Measurements from ENCODE around the gene PARD3B.

The PARD3B gene

GRCh38 chr2:204933735-204934374 lies 388.6 kb downstream of the PARD3B start:
- no peak for DNase-seq (ENCODE audit: low read depth in 1 of 2, low spot score in 1 of 2)
- TF ChIP-seq CTCF (IDR thresholded peaks at IDR 0.05; ENCODE audit: insufficient read depth, low read length) = no peak
- no peak for TF ChIP-seq REST (IDR thresholded peaks at IDR 0.05; ENCODE audit: insufficient replicate concordance, low read depth)
- TF ChIP-seq POLR2AphosphoS5 (IDR thresholded peaks at IDR 0.05; ENCODE audit: low read depth) = no peak
- no peak for TF ChIP-seq GABPA (IDR thresholded peaks at IDR 0.05; ENCODE audit: low read depth)
- no peak for TF ChIP-seq SPI1 (IDR thresholded peaks at IDR 0.05; ENCODE audit: borderline replicate concordance, low read depth)
- Histone ChIP-seq H3K27ac (replicated peaks) (no peak overlapping the region), H3K4me3 (replicated peaks; ENCODE audit: insufficient read depth, low read length) (no peak overlapping the region), H3K27me3 (ENCODE audit: insufficient read depth, poor library complexity, severe bottlenecking) (peaks cover 2% of the 10 kb centered on the region)

GRCh38 chr2:204944927-204945326 lies 399.7 kb downstream of the PARD3B start:
- Histone ChIP-seq H3K4me3 (replicated peaks; ENCODE audit: insufficient read depth, low read length) (no peak overlapping the region), H3K27me3 (ENCODE audit: insufficient read depth, poor library complexity, severe bottlenecking) (no peaks in the 10 kb centered on the region), H3K27ac (replicated peaks) (no peak overlapping the region)
- DNase-seq (ENCODE audit: low read depth in 1 of 2, low spot score in 1 of 2) = no peak
- no peak for TF ChIP-seq POLR2AphosphoS5 (IDR thresholded peaks at IDR 0.05; ENCODE audit: low read depth)
- no peak for TF ChIP-seq REST (IDR thresholded peaks at IDR 0.05; ENCODE audit: insufficient replicate concordance, low read depth)
- no peak for TF ChIP-seq GABPA (IDR thresholded peaks at IDR 0.05; ENCODE audit: low read depth)
- no peak for TF ChIP-seq CTCF (IDR thresholded peaks at IDR 0.05; ENCODE audit: insufficient read depth, low read length)
- no peak for TF ChIP-seq SPI1 (IDR thresholded peaks at IDR 0.05; ENCODE audit: borderline replicate concordance, low read depth)

GRCh38 chr2:204945376-204945775 lies 400.1 kb downstream of the PARD3B start:
- TF ChIP-seq GABPA (IDR thresholded peaks at IDR 0.05; ENCODE audit: low read depth) (no peak), SPI1 (IDR thresholded peaks at IDR 0.05; ENCODE audit: borderline replicate concordance, low read depth) (no peak), CTCF (IDR thresholded peaks at IDR 0.05; ENCODE audit: insufficient read depth, low read length) (no peak), POLR2AphosphoS5 (IDR thresholded peaks at IDR 0.05; ENCODE audit: low read depth) (no peak), REST (IDR thresholded peaks at IDR 0.05; ENCODE audit: insufficient replicate concordance, low read depth) (no peak)
- H3K27ac ChIP-seq (replicated peaks) = no peak overlapping the region

More at GRCh38 chr2:204945376-204945775, 400.1 kb downstream of the PARD3B start:
- no peak for DNase-seq (ENCODE audit: low read depth in 1 of 2, low spot score in 1 of 2)
- no peak overlapping the region for H3K4me3 ChIP-seq (replicated peaks; ENCODE audit: insufficient read depth, low read length)
- no peaks in the 10 kb centered on the region for H3K27me3 ChIP-seq (ENCODE audit: insufficient read depth, poor library complexity, severe bottlenecking)
